ENCODE measurements around the gene B9D2.
"Not testable (repeated sequence)": the region's sequence is repeated elsewhere in the genome, so short reads cannot be mapped to it uniquely, and the experiment has no call there.

B9D2 gene, protein sequence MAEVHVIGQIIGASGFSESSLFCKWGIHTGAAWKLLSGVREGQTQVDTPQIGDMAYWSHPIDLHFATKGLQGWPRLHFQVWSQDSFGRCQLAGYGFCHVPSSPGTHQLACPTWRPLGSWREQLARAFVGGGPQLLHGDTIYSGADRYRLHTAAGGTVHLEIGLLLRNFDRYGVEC

GRCh38 chr19:41363753-41364523 lies at the start of gene B9D2:
Gene B9D2, minus strand, starts transcription at chr19:41364149. Its CDS starts 630 bp downstream, at chr19:41363519.
- H3K27me3 Mint-ChIP-seq, result no peaks in the 10 kb centered on the region
- H3K27ac Mint-ChIP-seq, result peak within 1 kb of the TSS; percentile 98
- H3K4me1 Mint-ChIP-seq (ENCODE audit: low read depth), result peaks cover 42% of the 10 kb centered on the region
- H3K4me3 Mint-ChIP-seq, result peak within 1 kb of the TSS; percentile 97
- H3K36me3 Mint-ChIP-seq, result no peaks in the 10 kb centered on the region
- no peaks in the 10 kb centered on the region for H3K9me3 Mint-ChIP-seq (ENCODE audit: low read depth)

DNA sequence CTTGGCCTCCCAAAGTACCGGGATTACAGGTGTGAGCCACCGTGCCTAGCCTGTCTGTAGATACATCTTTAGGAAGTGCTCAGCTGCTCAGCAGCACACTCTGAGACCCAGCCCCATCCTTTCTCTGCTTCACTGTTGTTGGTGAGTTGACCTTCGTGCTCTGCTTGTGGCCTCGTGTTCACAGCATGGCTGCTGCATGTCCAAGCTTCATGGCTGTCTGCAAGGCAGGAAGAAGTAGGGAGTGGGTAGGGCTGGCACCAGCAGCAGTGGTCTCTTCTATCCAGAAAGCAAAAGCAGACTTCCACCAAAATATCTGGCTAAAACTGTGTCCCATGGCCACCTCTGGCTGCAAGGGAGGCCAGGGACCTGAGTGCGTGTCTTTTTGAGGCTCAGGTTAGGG lies 49.0 kb upstream of the B9D2 start:
- peaks cover 9% of the 10 kb centered on the region for H3K4me1 Mint-ChIP-seq (ENCODE audit: low read depth)
- peaks cover 2% of the 10 kb centered on the region for H3K36me3 Mint-ChIP-seq
- no peaks in the 10 kb centered on the region for H3K9me3 Mint-ChIP-seq (ENCODE audit: low read depth)
- H3K4me3 Mint-ChIP-seq, result no peak overlapping the region
- H3K27me3 Mint-ChIP-seq, result no peaks in the 10 kb centered on the region
- no peak overlapping the region for H3K27ac Mint-ChIP-seq

GRCh38 chr19:41411968-41412265 lies 48.0 kb upstream of the B9D2 start:
- peaks cover 11% of the 10 kb centered on the region for H3K4me1 Mint-ChIP-seq (ENCODE audit: low read depth)
- H3K36me3 Mint-ChIP-seq, result peaks cover 2% of the 10 kb centered on the region
- no peak overlapping the region for H3K4me3 Mint-ChIP-seq
- H3K9me3 Mint-ChIP-seq (ENCODE audit: low read depth), result no peaks in the 10 kb centered on the region
- H3K27ac Mint-ChIP-seq, result no peak overlapping the region
- H3K27me3 Mint-ChIP-seq, result no peaks in the 10 kb centered on the region

DNA sequence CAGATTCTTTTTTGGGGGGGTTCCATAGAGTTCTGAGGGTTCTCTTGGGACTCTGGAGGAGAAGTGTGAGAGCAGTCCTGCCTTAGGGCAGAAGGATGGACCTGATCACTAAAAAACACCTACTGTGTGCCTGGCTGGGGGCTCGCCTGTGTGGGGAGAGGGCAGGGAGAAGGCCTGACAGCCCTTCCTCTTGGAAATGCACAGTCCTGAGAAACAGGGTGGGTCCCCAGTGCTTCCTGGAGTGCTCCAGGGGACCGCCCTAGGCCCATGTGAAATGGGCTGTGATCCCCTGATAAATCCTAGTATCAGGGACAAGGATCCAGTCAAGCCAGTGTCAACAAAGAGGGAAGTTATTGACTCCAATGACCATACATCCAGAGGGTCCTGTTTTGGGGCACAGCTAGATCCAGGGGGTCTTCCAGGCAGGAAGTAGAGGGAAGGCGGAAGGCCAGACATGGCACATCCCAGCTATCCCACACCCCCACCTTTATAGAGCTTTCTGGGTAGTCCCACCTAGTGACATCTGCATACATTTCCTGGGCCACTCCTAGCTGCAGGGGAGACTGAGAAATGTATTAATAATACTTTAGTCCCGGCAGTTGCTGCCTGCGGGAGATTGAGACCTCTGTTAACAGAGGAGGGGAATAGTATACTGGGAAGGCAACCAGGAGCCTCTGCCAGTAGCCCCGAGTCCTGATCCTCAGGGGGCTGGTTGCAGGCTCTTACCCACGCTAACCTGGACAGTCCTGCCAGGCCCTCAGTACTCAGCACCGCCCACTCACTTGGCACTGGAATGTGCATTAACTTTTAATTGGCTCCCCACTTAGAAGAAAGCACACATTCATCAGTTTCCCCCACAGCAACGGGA lies 47.4 kb upstream of the B9D2 start:
- no peaks in the 10 kb centered on the region for H3K27me3 Mint-ChIP-seq
- peaks cover 2% of the 10 kb centered on the region for H3K36me3 Mint-ChIP-seq
- peaks cover 11% of the 10 kb centered on the region for H3K4me1 Mint-ChIP-seq (ENCODE audit: low read depth)
- no peak overlapping the region for H3K27ac Mint-ChIP-seq
- H3K4me3 Mint-ChIP-seq, result no peak overlapping the region
- H3K9me3 Mint-ChIP-seq (ENCODE audit: low read depth), result no peaks in the 10 kb centered on the region

DNA sequence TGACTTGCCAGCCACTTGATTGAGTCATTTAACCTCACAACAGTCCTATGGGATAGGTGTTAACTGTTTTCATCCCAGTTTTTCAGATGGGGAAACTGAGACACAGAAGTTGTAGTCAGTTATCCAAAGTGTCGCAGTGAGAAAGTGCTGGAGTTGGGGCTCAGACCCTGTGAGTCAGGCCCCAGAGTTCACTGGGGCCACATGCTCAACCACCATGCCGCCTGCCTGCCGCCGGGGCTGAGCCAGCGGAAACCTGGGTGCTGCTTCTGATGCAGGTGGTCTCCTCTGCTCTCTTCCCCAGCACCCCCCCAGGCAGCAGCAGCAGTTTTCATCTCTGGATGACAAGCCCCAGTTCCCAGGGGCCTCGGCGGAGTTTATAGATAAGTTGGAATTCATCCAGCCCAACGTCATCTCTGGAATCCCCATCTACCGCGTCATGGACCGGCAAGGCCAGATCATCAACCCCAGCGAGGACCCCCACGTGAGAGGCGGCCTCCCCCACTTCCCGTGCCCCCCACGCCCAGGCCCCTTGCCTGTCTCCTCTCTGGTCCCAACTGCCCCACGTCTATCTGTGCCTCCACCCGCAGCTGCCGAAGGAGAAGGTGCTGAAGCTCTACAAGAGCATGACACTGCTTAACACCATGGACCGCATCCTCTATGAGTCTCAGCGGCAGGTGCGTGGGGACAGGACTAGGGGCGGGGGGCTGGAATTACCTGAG lies 46.5 kb upstream of the B9D2 start:
- H3K9me3 Mint-ChIP-seq (ENCODE audit: low read depth), result no peaks in the 10 kb centered on the region
- H3K36me3 Mint-ChIP-seq, result peaks cover 2% of the 10 kb centered on the region
- H3K4me3 Mint-ChIP-seq, result no peak overlapping the region
- peaks cover 11% of the 10 kb centered on the region for H3K4me1 Mint-ChIP-seq (ENCODE audit: low read depth)
- no peak overlapping the region for H3K27ac Mint-ChIP-seq
- no peaks in the 10 kb centered on the region for H3K27me3 Mint-ChIP-seq

- Mint-ChIP-seq H3K4me3 (no peak overlapping the region), H3K36me3 (peaks cover 2% of the 10 kb centered on the region), H3K9me3 (ENCODE audit: low read depth) (no peaks in the 10 kb centered on the region), H3K27ac (no peak overlapping the region), H3K27me3 (no peaks in the 10 kb centered on the region), H3K4me1 (ENCODE audit: low read depth) (peaks cover 14% of the 10 kb centered on the region)
Observed at GRCh38 chr19:41409288-41409687, 45.3 kb upstream of the B9D2 start.

DNA sequence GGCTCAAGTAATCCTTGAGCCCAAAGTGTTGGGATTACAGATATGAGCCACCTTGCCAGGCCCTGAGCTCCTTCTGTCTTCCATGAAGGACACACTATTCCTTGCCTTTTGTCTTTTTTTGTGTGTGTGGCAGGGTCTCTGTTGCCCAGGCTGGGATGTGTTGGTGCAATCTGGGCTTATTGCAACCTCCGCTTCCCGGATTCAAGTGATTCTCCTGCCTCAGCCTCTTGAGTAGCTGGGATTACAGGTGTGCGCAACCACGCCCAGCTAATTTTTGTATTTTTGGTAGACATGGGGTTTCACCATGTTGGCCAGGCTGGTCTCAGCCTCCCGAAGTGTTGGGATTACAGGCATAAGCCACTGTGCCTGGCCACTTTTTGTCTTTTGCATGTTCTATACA lies 44.9 kb upstream of the B9D2 start:
- peaks cover 14% of the 10 kb centered on the region for H3K4me1 Mint-ChIP-seq (ENCODE audit: low read depth)
- H3K9me3 Mint-ChIP-seq (ENCODE audit: low read depth); H3K27ac Mint-ChIP-seq; H3K4me3 Mint-ChIP-seq; H3K27me3 Mint-ChIP-seq; H3K36me3 Mint-ChIP-seq: not testable (repeated sequence)

- H3K4me1 Mint-ChIP-seq (ENCODE audit: low read depth), result peaks cover 16% of the 10 kb centered on the region
- H3K9me3 Mint-ChIP-seq (ENCODE audit: low read depth), result no peaks in the 10 kb centered on the region
Observed at GRCh38 chr19:41408256-41408655, 44.3 kb upstream of the B9D2 start.

DNA sequence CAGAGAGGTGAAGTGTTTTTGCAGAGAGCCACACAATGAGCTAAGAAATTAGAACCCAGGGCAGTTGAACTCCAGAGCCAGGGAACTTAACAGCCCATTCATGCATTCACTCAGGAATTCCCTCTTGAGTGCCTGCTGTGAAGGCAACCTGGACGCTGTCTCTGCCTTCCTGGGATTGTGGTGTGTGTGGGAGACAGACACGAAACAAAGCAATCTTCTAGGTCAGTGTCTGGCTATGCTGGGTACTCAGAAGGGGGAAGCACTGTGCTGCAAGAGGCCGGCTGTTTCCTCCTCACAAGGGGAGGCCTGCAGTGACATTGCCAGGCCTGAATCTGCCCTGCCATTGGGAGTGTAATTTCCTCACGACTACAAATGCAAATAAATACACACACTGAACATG lies 43.3 kb upstream of the B9D2 start:
- no peak overlapping the region for H3K4me3 Mint-ChIP-seq
- H3K4me1 Mint-ChIP-seq (ENCODE audit: low read depth), result peaks cover 19% of the 10 kb centered on the region
- no peaks in the 10 kb centered on the region for H3K27me3 Mint-ChIP-seq
- peaks cover 2% of the 10 kb centered on the region for H3K36me3 Mint-ChIP-seq
- no peak overlapping the region for H3K27ac Mint-ChIP-seq
- H3K9me3 Mint-ChIP-seq (ENCODE audit: low read depth), result no peaks in the 10 kb centered on the region

More at GRCh38 chr19:41408256-41408655, 44.3 kb upstream of the B9D2 start:
- Mint-ChIP-seq H3K27ac (no peak overlapping the region), H3K36me3 (peaks cover 2% of the 10 kb centered on the region), H3K27me3 (no peaks in the 10 kb centered on the region), H3K4me3 (no peak overlapping the region)

DNA sequence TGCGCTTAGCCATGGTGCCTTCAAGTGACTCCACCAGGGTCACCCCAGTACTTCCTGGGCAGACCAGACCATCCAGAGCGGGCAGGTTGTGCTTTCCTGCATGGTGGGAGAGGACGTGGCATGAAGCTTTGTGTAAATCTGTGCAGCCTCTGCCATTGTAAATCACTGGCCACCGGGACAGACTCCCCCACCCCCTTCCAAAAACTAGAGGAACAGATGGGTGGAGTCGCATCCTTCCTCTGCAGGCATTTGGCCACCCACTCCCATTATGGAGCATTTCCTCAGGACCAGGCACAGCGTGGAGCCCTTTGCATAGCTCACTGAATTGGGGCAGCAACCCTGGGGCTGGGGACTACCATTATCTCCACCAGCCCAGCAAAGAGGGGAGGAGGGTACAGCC lies 41.8 kb upstream of the B9D2 start:
- H3K27me3 Mint-ChIP-seq, result no peaks in the 10 kb centered on the region
- H3K36me3 Mint-ChIP-seq, result peaks cover 2% of the 10 kb centered on the region
- peaks cover 24% of the 10 kb centered on the region for H3K4me1 Mint-ChIP-seq (ENCODE audit: low read depth)
- H3K4me3 Mint-ChIP-seq, result no peak overlapping the region
- no peak overlapping the region for H3K27ac Mint-ChIP-seq
- H3K9me3 Mint-ChIP-seq (ENCODE audit: low read depth), result no peaks in the 10 kb centered on the region

GRCh38 chr19:41403181-41403970 lies 39.4 kb upstream of the B9D2 start:
- Mint-ChIP-seq H3K9me3 (ENCODE audit: low read depth) (no peaks in the 10 kb centered on the region), H3K27ac (no peak overlapping the region), H3K36me3 (peaks cover 2% of the 10 kb centered on the region), H3K4me1 (ENCODE audit: low read depth) (peaks cover 25% of the 10 kb centered on the region), H3K27me3 (no peaks in the 10 kb centered on the region), H3K4me3 (no peak overlapping the region)

- Mint-ChIP-seq H3K9me3 (ENCODE audit: low read depth) (no peaks in the 10 kb centered on the region), H3K27ac (no peak overlapping the region), H3K36me3 (peaks cover 2% of the 10 kb centered on the region), H3K4me3 (no peak overlapping the region), H3K4me1 (ENCODE audit: low read depth) (peaks cover 31% of the 10 kb centered on the region), H3K27me3 (no peaks in the 10 kb centered on the region)
Observed at GRCh38 chr19:41402010-41402409, 38.1 kb upstream of the B9D2 start.

DNA sequence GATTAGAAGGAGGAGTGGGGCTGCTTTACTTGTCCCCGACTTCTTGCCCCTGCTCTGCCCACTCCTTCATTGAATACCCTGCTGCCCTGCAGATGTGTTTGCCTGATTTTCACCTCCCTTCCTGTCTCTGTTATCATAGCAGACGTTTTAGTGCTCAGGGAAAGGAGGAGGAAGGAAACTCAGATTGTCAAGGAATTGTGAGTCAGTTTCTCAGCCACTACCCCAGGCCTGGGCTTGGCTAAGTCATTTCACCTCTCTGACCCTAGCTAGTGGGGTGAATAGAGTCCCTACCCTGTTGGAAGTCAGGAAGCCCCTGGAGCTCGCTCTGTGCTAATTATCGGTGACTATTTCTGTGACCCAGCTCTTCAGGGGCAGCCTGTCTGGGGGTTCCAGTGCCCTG lies 37.5 kb upstream of the B9D2 start:
- Mint-ChIP-seq H3K9me3 (ENCODE audit: low read depth) (no peaks in the 10 kb centered on the region), H3K36me3 (peaks cover 2% of the 10 kb centered on the region), H3K4me1 (ENCODE audit: low read depth) (peaks cover 34% of the 10 kb centered on the region), H3K4me3 (no peak overlapping the region), H3K27ac (no peak overlapping the region), H3K27me3 (no peaks in the 10 kb centered on the region)

- peak overlapping the region; percentile 1 for H3K27ac Mint-ChIP-seq
- peak overlapping the region; percentile 99 for H3K4me3 Mint-ChIP-seq
- H3K4me1 Mint-ChIP-seq (ENCODE audit: low read depth), result peaks cover 42% of the 10 kb centered on the region
- H3K27me3 Mint-ChIP-seq, result no peaks in the 10 kb centered on the region
- peaks cover 5% of the 10 kb centered on the region for H3K36me3 Mint-ChIP-seq
- H3K9me3 Mint-ChIP-seq (ENCODE audit: low read depth), result no peaks in the 10 kb centered on the region
Observed at GRCh38 chr19:41399525-41399924, 35.6 kb upstream of the B9D2 start.
